Adrenal gland (tissue), 12 donors: Measurements from ENCODE around the gene CCDC74B. TPM values are rescaled to one million over a fixed set of nuclear protein-coding genes. Genes with fewer than 3 reads are reported as not detected.
"Not testable (repeated sequence)": the region's sequence is repeated elsewhere in the genome, so short reads cannot be mapped to it uniquely, and the experiment has no call there.

Experiments
- DNase-seq, 7 donors: peaks; one replicate each; pipeline ENCODE4 v3.0.0-alpha.2; 2019 to 2020
- H3K27ac ChIP-seq, 5 donors: fragments of 200-600 bp; sonication (generic) in 4 of 5; 1 replicate in 3 of 5; 2 replicates in 2 of 5; pipeline versions ENCODE4 v1.5.1 to v1.8.0; 2016 to 2020; ENCODE audit warnings: mild to moderate bottlenecking in 1 of 5
- H3K27me3 ChIP-seq: fragments of 200-600 bp; 2 replicates; pipeline ENCODE4 v1.8.0; 2021
- H3K36me3 ChIP-seq, 2 donors: fragments of 200-600 bp; replicated peaks in 1 of 2; 1 replicate in 1 of 2; 2 replicates in 1 of 2; pipeline versions ENCODE4 v1.5.1 to v1.8.0; 2018 to 2022
- H3K4me1 ChIP-seq, 2 donors: fragments of 200-600 bp; replicated peaks in 1 of 2; 1 replicate in 1 of 2; 2 replicates in 1 of 2; pipeline versions ENCODE4 v1.5.1 to v1.8.0; 2018 to 2021
- H3K4me3 ChIP-seq, 4 donors: fragments of 200-600 bp; sonication (generic) in 3 of 4; one replicate each; pipeline ENCODE4 v1.5.1; 2016 to 2018
- H3K9me3 ChIP-seq, 3 donors: fragments of 200-600 bp; sonication (generic) in 1 of 3; replicated peaks in 1 of 3; 1 replicate in 2 of 3; 2 replicates in 1 of 3; pipeline versions ENCODE4 v1.5.1 to v1.8.0; 2016 to 2021
- WGBS, 4 donors: extraction: QIAGEN DNeasy Blood & Tissue Kit in 2 of 4; methylation state at CpG; one replicate each; pipeline versions ENCODE4 v1.1.5 to v1.1.7; 2013 to 2017; 5-methylcytosine and 5-hydroxymethylcytosine counted together
- intact Hi-C, 2 donors: fragments of 100-400 bp; cut with DNase I; formaldehyde crosslinking; loops; one replicate each; pipeline versions ENCODE4 v1.14.1 to v1.15.0; 2022 to 2023
- polyA plus RNA-seq, 3 donors: library from polyadenylated mRNA; stranded (reverse); fragments of 200-250 nt in 2 of 3; fragments of 350-450 nt in 1 of 3; fragmentation: Illumina TruSeq in 1 of 3; extraction: RNeasy Lipid Tissue Mini Kit (QIAGEN cat#74804) in 1 of 3; gene quantifications; one replicate each; pipeline ENCODE4 v1.2.3, GENCODE V29; 2013 to 2014
- total RNA-seq, 9 donors: library from RNA; depleted of rRNA in 4 of 9; stranded (reverse); fragments of >200 nt in 4 of 9; fragments of 120-200 nt in 1 of 9; fragmentation: NEBNext Ultra II Directional in 1 of 9; extraction: Animal tissue kit (Norgen Biotek cat#: 25700) in 1 of 9; gene quantifications; one replicate each; pipeline versions ENCODE4 v1.1.0 to v1.2.4, GENCODE V29; 2013 to 2023
- donor health status: healthy with polysubstance abuse.
- donor health status: Bipolar disorder and iron deficiency.
- donor health status: DM: yes; HTN: yes; CAD: no.
- donor health status: DM: no; HTN: no; CAD: no.
- donor health status: DM: no; HTN: no; CAD: no.
- donor health status: DM: yes; HTN: yes; CAD: no.

CCDC74B gene
- total and polyA plus RNA-seq, 12 donors, result 3.9 to 22.5 (median 9.8) TPM

DNA sequence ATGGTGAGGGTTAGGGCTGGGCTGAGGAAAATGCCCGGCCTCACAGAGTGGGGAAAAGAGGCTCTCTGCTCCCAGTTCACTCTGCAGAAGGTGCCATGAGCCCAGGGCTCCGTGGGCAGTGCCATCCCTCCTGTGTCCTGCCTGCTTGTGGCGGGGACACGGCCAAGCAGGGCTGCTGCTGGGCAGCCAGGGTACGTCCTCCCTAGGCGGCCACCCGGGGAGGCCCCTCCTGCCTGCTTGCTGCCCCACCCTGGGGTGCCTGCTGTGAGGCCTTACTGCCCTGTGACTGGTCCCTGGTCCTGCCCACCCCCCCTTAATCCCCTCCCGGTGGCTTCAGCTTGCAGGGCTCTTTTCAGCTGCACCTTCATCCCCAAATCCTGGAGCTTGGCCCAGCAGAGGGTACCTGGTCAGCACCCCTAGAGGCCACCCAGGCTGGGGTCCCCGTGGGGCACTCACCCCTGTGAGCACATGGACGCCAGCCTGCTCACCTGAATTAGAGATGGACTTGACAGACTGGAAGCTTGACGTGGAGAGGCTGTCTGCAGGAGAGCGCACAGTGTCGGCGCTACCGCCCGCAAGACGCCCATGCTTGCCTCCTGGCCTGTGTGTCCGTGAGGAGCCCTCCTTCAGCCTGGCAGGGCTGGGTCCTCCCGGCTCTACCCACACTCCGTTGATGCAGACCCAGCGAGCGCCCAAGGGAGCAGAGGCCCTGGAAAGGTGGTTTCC, 3.1 kb downstream of the CCDC74B start:
- DNase-seq, H3K27ac ChIP-seq, H3K9me3 ChIP-seq, H3K27me3 ChIP-seq, intact Hi-C loops, H3K4me3 ChIP-seq, H3K4me1 ChIP-seq, H3K36me3 ChIP-seq: not testable (repeated sequence)
- WGBS, 4 donors, result 92 to 94% (median 93%) methylated on average over 3 to 17 of the region's 22 CpGs; no CpG with 5 or more reads in 1 of the 4 donors

DNA sequence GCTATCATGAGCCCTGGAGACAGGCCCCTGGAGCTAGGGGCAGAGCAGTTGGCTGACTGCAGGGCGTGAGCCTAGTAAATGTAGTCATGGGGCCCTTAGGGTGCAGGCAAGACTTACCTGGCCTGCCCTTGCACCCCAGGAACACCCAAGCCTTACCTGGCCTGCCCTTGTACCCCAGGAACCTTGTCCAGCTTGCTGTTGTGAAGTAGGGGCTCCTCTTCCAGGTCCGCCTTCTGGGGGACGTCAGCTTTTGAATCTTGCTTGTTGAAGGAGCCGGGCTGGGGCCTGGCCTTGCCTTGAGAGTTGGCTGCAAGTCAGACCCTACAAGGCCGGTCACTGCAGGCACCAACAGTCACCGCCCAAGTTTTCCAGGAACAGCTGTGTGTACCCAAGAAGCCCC, 3.9 kb downstream of the CCDC74B start:
- H3K4me3 ChIP-seq, intact Hi-C loops, H3K9me3 ChIP-seq, H3K36me3 ChIP-seq, DNase-seq, H3K27ac ChIP-seq, H3K27me3 ChIP-seq, H3K4me1 ChIP-seq: not testable (repeated sequence)
- 80 to 88% methylated on average over 4 of the region's 6 CpGs; no CpG with 5 or more reads in 2 of the 4 donors for WGBS, 4 donors

DNA sequence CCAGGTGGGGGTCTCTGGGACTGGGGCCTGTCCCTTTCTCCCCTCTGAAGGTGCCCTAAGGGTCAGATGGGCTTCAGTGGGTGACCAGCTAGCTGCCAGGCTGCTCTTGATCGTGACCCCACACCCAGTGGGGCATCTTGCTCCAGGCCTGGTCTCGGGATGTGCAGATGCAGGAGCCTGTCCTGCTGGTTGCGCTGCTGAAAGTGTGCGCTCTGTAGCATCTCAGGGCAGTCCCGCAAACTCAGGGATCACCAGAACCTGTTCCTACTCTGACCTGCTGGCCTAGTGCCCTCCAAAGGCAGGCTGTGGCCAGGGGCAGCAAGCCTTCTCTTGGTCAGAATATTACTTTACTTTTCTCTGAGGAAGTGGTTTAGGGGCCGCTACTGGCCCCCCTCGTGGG, 4.4 kb downstream of the CCDC74B start:
- DNase-seq, result peak in 1 of 7 donors; percentile 40
- H3K4me1 ChIP-seq, H3K4me3 ChIP-seq, H3K27me3 ChIP-seq, H3K9me3 ChIP-seq, intact Hi-C loops, H3K36me3 ChIP-seq, H3K27ac ChIP-seq: not testable (repeated sequence)
- WGBS, 4 donors, result 77 to 93% (median 91%) methylated on average over 4 to 6 of the region's 7 CpGs; no CpG with 5 or more reads in 1 of the 4 donors

DNA sequence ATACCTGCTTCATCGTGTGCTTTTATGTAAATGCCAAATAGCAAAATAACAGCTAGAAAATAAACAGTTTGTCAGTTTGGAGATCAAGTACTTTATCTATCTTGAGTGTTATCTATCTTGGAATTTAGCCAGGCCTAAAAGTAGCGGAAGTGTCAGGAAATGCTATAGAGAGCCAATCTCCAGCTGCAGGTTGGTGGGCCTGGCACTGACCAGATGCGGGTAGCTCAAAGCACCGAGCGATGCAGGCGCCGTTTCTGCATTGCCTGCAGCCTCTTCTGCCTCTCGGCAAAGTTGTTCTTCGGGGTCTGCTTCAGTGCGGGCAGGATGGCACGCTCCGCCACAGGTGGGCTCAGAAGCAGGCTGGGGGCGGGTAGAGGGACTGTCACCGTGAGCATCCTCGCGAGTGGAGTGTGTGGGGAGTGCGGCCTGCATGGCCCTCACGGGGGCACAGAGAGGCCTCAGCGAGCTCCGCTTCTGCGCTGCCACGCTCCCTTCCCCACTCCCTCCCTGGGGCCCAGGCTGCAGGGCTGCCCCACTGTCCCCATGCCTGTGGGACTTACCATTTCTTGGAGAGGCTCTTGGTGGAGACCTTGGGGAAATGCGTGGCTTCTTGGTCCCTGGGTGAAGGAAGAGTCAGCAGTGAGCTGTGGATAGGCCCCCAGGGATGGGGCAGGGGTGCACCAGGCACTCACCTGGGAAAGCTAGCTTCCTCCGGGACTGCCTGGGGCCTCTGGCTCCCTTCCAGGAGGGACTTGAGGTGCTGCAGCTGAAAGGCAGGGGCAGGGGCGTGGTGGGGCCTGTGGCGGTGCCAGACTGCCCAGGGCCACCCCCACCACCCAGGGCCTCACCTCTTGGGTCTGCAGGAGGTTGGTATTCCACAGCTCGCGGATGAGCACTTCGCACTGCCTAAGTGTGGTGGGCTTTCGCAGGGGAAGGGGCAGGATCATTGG, 5.3 kb downstream of the CCDC74B start:
- WGBS, 4 donors, result 68 to 89% (median 86%) methylated on average over 4 to 27 of the region's 30 CpGs
- H3K27me3 ChIP-seq, H3K4me1 ChIP-seq, H3K27ac ChIP-seq, H3K4me3 ChIP-seq, DNase-seq, H3K9me3 ChIP-seq, H3K36me3 ChIP-seq, intact Hi-C loops: not testable (repeated sequence)

DNA sequence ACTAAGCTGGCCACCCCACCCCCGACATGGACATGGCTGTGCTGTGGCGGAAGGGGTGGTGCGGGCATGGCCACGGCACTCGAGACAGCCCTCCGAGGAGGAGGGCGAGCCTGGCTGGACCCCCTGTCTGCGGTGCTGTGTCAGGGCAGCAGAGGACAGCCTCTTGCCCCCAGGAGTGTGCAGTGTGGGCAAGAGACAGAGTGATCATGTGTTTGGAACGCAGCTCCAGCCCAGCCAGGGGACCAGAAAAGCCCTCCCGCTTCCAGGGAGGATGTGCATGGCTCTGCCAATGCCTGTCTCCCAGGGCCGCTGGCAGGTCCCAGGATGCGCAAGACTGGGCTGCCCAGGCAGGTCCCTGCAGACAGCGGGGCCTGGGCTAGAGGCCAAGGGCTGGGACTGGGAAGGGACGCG, 6.1 kb downstream of the CCDC74B start:
- H3K27ac ChIP-seq, H3K27me3 ChIP-seq, H3K36me3 ChIP-seq, H3K4me3 ChIP-seq, intact Hi-C loops, H3K9me3 ChIP-seq, H3K4me1 ChIP-seq: not testable (repeated sequence)
- WGBS, 4 donors, result 80 to 96% (median 83%) methylated on average over 8 to 15 of the region's 15 CpGs
- DNase-seq, result peak in 1 of 7 donors; percentile 49

DNA sequence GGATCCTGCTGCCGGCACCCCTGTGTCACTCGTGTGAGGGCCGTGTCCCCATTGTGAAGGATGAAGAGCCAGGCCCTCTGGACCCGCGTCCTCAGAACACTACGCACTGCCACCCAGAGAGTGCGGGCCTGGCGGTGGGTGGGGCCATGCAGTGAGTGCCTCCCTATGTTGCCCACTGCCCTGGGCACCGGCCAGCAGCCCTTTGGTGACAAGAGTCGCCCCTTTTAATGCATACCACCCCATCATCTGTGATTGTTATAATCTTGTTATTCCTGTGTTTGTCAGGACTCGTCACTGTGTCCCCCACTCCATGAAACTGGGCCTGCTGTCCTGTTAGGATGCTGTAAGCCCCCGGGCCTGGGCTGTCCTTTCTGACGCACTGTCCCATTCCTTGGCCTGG, 6.6 kb downstream of the CCDC74B start:
- intact Hi-C loops, H3K27me3 ChIP-seq: not testable (repeated sequence)

DNA sequence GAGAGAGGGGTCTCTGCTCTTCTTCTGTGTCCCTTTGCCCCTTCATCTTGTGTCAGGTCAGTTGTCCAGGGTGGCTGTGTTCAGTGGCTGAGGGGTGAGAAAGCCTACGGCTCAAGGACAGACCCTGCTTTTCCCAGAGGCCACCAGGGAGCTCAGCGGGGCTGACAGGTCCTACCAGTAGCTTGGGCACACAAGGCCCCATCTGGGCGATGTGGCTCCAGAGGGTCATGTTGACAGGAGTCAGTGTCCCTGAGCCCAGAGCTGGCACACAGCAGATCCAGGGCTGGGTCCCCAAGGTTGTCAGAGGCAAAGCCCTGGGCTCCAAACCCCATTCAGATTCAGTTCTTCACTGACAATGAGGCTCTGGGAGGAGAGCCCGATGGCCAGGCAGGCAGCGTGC, 7.8 kb downstream of the CCDC74B start:
- H3K36me3 ChIP-seq, H3K4me3 ChIP-seq, DNase-seq, intact Hi-C loops, H3K27ac ChIP-seq, H3K27me3 ChIP-seq, H3K9me3 ChIP-seq, H3K4me1 ChIP-seq: not testable (repeated sequence)
- 52 to 79% (median 67%) methylated on average over 3 to 5 of the region's 5 CpGs for WGBS, 4 donors

More for the DNA sequence above, 6.6 kb downstream of the CCDC74B start:
- not testable (repeated sequence) for H3K36me3 ChIP-seq, H3K4me3 ChIP-seq, DNase-seq, H3K27ac ChIP-seq, H3K9me3 ChIP-seq, H3K4me1 ChIP-seq
- 82 to 96% methylated on average over 8 to 9 of the region's 13 CpGs; no CpG with 5 or more reads in 2 of the 4 donors for WGBS, 4 donors

DNA sequence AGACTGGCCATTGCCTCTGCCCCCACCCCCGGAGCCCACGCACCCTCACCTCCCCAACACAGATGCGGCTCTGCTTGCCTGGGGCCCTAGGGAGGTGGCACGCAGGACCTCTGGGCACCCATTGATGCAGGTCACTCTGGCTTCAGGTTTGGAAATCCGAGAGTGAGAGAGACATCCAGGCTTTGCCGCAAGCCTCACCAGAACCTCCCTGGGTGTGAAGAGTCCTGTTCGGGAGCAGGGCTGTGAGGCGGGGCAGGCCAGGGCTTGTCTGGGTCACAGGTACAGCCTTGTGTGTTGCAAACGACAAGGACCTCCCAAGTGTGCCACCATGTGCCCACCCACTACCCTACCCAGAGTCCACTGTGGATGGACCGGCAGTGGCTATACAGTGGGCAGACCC, 8.4 kb downstream of the CCDC74B start:
- DNase-seq, result not testable (repeated sequence)

More for the DNA sequence above, 8.4 kb downstream of the CCDC74B start:
- H3K27me3 ChIP-seq, H3K9me3 ChIP-seq, H3K27ac ChIP-seq, H3K4me1 ChIP-seq, intact Hi-C loops, H3K36me3 ChIP-seq, H3K4me3 ChIP-seq: not testable (repeated sequence)
- WGBS, 4 donors, result 86 to 96% methylated on average over 8 to 9 of the region's 10 CpGs; no CpG with 5 or more reads in 2 of the 4 donors
